Hippocampal formation (tissue), 2 donors: Measurements from ENCODE around the gene PRICKLE2.

Experiments
- DNase-seq, 2 donors: peaks; one replicate each; lab custom pipeline; 2025; lab: John Stamatoyannopoulos, UW

The PRICKLE2 gene

DNA sequence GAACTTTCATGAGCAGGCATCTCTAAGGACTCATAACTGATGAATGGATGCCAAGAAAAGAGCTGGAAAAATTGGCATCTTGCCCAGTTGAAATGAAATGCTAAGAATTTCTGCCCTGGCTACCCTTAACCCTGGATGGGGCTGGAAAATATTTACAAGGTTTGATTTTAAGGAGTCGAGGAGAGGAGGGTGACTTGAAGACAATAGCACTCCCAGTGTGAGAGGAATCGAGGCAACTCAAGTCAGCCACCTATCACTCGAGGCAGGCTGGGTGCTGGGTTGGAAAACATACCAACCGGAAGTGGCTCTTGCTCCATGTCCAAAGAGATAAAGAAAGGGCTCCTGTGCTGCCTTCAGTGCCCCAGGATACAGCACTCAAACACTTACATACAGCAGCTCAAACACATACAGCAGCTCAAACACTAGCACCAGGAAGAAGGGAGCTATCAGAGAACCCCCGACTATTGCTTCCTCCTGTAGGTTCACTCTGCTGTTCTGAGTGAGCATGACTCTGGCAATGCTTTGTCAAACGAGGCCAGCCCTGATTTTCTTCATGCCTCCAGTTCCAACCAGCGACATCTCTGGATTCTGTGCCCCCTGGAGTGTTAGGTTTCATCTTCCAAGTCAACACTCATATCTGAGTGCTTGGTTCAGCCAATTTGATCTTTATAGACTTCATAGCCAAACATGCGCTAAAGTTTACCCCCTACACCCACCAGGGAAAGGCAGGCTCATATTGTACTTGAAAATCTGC, 4.9 kb downstream of the PRICKLE2 start:
- DNase-seq: no peak

DNA sequence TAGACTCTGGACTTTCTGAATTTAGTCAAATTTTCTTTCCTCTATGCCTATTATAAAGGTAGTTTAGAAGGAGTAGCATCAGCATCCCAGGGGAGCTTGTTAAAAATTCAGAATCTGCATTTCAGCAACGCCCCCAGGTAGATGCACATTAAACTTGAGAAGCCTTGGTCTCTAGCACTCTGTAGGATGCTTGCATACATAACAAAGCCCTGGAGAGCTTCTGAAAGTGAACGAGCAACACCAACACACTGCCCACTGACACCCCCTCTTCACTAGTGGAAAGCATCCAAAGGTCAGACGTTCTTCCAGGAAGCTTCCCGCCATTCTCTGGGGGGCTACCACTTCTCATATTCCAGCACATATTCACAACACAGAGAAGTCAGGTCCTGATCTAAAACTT, 6.5 kb downstream of the PRICKLE2 start:
- no peak for DNase-seq

DNA sequence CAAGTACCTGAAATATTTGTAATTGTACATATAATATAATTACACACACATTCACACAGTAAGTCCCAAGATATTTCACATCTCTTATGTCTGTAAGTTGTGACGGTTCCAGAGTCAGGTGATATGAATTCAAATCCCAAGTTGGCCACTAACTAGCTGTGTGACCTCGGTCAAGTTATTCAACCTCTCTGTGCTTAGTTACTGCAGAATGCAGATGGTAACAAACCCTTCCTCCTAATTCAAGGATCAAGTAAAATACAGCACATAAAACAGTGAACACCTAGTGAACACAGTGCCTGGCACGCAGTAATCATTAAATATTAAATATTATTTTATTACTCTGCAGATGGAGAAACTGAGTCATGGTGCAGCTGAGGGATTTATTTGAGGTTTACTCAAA, 6.9 kb downstream of the PRICKLE2 start:
- DNase-seq: no peak

DNA sequence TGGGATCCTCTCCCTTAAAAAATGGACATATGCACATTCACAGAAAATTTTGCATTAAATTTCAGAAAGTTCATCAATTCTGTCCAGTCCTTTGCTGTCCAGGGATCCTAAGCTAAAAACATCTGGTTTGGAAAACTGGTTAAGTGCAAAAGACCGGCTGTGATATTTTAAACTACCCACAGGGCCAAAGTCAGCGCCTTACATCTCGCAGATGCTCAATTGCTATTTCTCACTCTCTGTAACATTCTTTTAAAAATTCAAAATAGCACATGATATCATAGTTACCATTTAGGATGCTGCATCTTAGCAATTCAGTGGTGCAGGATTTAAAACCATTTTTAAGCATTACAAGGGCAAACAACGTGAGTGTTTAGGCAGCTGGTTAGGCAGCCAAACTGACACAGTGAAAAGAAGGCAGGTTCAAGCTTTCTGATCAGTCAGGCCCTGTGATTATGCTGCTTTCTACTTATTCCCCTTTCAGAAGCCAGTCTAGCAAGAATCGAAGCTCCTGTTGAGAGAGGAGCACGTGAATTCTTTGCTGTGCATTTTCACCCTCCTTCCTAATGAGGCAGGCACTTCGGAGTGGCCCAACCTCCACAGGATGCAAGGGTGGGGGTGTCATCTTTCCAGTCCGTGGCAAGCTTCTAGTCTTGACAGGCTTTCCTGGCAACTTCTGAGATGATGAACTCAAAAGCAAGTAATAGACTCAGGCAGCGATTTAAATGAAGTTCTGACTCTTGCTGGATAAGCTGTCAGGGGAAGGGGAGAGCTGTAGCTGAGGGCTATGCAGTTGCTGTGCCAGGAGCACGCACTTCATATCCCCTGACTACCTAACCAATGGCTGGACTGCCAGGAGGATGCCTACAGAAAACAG, 8.8 kb downstream of the PRICKLE2 start:
- DNase-seq: no peak

DNA sequence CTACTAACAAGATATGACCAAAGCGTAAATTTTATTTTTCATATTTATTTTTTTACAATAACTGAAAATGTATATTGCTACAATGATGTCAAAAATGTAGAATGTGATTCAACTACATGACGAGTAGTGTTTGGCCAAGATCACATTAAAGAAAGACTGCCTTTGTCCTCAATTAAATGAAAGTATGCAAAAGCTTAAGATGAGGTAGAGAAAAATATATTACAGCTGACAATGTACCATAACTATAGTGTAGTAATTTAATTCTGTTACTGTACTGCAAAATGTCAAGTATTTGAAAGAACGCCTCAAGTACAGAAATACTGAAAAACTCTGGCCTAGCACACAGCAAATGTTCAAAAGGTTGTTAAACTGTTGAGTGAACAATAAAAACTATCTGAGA, 9.7 kb downstream of the PRICKLE2 start:
- no peak for DNase-seq

DNA sequence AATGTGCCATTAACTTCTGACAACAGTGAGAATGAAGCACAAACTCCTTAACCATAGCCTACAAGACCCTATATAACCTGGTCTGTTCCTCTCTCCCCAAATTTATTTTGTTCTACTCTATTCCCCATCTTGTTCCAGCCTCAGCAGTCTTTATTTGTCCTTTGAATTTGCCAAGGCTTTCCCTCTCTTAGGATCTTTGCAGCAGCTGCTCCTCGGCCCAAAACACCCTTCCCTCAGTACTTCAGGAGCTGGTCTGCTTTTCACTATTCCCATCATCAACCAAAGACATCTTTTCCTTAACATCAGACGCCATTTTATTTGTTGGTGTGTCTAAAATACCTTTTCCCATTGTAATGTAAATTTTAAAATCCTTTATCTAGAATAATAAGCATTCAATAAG, 10.2 kb downstream of the PRICKLE2 start:
- no peak for DNase-seq

DNA sequence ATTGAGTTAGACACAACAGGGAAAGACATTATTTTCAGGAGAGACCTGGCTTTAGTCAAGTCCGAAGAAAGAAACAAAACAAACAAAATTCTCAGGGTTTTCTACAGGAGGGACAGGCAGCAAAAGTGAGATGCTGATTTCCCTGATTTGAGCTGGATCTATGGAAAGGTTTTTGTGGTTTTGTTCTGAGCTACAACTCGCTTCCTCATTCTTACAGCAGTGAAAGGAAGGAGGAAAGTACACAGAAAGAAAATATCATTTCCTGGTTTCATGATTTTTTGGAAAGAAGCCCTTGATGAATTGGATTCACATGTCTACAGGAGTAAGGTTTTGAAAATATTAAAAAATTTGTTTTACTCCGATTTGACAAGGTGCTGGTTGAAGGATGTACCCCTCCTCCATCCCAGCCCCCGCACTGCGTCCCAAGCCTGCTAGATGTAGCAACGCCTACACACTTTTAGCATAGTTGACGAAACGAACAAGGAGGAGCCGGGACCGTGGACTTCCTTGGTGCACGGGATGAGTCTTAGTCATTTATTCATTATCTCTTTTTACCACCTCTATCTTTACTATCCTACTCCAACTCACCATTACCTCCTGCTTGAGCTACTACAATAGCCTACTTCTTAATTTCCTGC, 10.8 kb downstream of the PRICKLE2 start:
- no peak for DNase-seq

DNA sequence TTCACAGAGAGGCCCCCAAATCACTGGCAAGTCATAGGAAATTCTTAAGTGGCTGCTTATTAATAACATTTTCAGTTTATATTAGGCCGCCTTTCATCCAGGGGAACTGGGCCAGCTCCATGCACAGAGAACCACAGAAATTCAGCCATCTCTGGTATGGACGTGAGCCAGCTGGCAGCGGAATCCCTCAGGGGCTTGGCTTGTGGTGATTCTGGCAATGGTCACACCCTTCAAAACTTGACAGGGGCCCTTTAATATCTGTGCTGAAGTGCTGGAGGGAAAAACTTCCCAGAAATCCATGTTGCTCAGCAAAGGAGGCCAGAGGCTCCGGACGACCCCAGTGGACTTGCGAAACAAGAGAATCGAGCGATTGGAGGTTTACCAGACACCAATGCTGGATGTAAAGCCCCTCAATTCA, 11.3 kb downstream of the PRICKLE2 start:
- DNase-seq: no peak

DNA sequence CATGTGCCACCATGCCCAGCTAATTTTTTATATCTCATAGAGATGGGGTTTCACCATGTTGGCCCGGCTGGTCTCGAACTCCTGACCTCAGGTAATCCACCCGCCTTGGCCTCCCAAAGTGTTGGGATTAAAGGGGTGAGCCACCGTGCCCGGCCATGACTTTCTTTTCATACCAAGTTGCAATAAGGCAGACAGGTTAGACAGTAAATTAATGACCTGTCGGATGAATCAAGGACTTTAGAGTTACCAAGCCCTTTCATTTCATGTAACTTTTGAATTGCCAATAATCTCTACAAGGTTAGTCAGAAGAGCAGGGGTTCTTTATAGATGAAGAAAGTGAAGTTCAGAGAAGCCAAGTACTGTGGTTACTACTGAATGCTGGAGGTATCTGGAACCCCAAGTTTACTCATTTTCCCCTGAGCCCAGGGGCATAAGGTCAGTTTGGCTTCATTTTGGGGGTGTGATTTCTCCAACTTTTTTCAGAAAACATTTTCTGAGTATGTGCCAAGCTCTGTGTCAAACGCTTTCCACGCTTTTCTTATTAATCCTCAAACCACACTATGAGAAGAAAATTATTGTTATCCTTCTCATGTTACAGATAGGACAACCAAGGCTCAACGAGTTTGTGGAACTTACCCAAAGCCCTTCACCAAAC, 11.9 kb downstream of the PRICKLE2 start:
- DNase-seq: no peak

DNA sequence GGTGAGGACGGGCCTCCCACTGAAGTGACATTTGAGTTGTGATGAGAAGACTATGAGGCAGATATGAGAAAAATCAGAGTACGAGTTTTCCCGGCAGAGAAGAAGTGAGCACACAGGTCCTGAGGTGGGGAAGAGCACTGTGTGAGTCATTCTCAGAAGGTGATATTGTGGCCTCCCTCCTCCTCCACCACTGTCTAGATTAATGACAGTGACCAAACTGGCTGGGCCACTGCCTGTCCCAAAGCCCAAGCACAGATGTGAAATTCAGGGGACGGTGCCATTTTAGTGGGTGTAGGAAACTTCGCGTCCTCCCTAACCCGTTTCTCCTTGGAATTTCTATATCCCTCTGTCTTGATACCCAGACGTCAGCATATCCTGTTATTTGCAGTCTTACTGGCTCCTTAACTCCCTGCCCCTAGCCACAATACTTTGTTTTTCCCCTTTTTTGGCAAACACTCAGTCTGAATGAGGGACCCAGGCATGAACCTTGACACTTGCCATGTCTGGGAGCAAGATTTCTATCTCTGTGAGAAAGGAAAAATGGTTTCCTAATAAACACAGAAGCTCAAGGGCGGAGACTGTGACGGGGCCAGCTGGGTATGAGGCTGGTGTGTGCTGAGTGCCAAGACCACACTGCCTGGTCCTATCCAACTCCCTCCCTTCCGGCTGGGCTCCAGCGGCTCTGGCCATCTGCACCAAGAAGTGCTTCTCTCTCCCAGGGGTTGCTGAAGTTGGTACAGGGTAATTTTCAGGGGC, 15.2 kb downstream of the PRICKLE2 start:
- peak; percentile 55 to 64 for DNase-seq

DNA sequence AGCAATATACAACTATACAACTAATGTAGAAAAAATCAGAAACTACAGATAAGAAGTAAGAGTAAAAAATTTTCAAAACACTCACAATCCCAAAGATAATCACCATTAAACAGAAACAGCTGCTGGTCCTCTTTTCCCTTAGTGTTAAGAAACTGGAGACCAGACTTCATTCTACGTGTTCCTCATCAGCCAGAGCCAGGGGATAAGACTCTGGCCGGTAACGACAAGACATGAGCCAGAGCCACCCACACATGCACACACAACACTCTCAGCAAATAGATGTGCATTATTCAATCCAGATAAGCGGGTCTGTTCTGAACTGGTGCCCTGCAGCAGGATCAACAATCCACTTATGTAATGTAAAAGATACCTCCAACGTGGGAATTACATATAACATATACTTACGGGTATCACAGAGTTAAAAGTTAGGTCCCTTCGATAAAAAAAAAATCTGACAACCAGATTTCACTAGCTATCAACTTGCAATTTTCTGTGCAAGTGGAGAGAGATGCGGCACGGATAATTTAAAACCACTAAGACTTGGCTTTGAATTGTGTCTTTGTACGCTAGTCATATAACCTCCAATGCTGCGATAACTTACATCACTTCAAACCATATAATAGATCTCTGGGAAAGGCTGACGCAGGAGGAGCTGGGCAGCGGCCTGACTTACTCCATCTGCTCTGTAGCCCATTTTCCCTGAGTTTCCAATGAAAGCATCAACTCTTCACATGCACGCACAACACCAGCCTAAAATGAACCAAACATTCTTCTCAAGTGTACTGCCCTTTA, 17.8 kb downstream of the PRICKLE2 start:
- no peak for DNase-seq

DNA sequence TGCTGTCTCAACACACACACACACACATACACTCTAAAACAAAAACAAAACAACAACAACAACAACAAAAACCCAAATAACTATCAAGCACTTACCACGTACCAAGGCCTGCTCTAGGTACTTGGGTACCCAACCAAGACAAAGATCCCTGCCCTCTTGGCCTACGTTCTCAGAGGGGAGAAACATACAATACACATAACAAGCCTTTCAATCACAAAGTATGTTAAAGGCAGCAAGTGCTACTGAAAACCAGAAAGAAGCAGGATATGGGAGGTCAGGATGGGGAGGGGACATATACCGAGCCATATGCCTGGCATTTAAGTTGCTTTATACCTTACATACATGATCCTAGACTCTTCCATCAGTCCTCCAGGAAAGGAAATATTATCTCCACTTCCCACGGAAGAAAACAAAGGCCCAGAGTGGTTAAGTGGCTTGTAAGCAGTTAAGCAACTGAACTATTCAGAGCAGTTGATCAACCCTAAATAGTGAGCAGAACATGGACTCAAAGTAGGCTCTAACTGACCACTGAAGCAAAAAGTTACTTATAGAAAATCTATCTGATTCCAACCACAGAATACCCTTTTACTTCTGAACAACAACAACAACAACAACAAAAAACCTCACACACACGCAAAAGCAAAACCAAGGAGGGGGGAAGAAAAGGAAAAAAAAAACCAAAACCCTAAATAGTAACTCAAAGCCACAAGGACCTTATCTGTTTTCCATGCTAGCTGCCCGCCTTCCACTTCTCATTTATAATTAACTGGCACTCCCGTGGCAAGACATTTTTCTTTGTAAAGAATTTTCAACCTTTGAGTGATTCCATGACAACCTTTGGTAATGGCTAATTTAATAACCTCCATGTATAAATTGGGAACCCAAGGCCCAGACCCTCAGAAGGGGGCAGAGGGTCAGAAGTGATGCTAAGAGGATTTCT, 21.0 kb downstream of the PRICKLE2 start:
- no peak for DNase-seq

DNA sequence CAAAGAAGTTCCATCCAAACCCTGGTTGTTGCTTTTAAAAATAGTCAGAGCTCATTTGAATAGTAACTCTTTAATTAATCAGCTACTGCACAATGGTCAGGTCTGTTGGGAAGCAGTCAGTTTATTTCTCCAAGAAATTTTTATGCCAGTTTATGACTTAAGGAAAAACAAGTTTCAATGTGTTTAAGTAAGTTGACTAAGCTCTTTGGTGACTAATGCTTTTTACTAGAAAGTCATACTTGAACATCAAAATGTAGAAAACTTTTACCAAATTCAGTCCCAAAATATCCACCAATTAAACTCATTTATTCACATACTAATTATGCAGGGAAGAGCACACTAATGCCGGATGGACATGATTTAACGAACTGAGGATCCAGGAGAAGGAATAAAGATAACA, 22.1 kb downstream of the PRICKLE2 start:
- DNase-seq: no peak

DNA sequence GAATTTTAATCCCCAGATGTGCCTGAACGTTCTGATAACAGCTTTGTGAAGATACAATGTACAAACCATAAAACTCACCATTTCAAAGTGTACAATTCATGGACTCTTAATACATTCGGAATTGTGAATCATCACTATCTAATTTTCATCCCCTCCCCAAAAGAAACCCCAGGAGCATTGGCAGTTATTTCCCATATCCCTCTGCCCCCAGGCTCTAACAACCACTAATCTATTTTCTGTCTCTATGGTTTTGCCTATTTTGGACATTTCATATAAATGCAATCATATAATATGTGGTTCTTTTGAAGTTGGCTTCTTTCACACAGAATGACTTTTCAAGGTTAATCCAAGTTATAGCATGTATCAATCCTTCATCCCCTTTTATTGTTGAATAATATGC, 25.3 kb downstream of the PRICKLE2 start:
- no peak for DNase-seq

DNA sequence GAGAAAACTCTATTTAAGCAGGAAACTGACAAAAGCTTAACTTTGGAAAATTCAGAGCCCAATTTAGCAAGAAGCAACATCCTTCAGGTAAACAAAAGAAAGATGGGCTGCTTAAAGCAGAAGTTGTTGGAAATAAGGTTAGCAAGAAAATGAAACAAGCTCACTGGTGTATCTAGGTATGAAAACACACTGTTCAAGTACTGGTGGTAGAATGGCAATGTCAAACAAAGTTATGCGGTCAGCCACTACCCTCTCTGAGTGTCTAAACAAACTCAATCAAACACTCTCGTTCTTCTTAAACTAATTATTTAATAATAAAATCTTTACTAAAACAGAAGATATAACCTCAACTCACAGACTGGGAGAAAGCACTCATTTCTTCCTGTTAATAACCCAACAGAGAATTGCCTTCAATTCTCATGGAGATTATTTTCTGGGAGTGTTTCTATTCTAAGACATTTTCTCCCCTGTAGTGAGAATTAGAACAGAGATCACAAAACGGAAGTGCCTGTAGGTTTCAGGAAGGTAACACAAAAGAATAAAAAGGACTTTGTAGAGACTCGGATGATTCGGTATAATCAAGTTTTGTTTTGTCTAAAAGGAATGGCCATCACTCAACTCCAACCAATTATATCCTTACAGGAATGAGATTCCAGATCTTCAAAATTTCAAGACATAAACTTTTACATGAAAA, 28.9 kb downstream of the PRICKLE2 start:
- DNase-seq: no peak

DNA sequence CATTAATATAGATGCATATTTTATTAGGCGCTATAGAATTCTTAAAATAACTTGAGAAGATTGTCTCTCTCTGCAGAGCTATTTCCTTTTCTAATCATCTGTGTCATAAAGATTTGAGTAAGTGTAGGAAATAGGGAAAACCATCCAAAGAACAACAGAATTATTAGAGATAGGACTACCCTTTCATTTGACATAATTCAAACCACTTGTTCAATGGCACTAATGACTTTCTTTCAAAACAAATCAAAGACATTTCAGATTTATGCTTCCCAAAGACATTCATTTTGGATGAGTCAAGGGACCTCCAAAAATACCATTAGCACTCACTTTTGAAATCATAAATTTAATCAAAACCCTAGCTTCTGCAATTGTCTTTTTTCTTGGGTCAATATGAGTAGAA, 29.5 kb downstream of the PRICKLE2 start:
- DNase-seq: no peak

DNA sequence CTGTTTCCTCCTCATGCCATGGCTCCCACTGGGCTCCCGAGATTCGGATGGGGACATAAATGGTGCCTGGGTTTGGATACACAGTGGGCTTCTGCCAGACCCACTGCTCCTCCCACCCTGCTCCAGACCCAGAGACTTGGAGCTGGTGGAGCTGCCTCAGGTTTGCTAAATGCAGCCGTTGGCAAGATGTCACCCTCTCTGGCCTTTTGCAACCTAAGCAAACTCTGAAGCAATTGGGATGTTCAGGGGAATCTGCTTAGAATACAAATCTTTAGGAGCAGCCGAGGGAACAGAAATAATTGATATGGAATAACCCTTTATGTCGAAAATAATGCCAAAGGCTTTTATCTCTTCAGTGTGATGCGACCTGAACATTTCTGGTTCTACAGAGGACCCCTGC, 33.4 kb downstream of the PRICKLE2 start:
- DNase-seq: no peak

DNA sequence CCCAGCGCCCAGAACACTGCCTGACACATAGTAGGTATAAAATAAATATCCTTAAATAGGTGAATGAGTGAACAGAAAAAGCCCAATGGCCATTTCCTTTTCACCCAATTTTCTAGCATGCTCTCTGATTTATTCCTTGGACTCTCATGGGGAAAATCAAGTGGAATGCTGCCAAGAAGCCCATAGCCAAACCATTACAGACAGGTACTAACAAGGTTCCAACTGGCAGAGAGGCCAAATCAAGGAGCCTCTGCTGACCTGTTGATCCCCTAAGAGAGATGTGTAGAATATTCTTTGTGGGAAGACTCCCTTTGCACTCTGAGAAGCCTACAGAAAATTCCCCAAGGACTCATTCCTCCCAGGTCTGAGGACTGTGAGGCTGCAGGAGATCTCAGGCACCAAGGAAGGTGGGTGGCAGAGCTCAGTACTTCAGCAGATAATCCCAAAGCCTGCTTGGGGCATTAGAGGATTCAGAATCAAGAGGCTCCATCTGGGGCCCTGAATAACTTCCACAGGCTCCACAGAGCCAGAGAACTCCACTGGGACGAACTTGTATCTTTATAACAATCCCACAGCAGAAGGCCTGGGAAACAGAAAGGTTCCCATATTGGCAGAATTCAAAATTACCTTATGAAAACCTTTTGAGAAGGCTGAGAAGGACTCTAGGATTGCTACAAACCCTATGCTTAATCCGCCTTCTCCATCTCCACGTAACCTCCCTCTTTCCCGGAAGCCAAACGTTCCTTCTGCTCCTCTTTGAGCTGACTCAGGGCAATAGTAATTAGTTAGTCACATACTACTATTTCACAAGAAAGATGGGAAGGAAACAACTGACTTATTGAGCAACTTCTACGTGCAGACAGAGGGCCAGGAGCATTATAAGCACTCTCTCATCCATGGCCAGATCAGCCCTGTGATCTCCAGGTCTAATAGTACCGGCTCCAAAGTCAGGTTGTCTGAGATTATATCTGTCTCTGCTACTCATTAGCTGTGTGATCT, 34.5 kb downstream of the PRICKLE2 start:
- DNase-seq: no peak
